ENCODE results near the gene RYR2. TPM values are rescaled to one million over a fixed set of nuclear protein-coding genes. Genes with fewer than 3 reads are reported as not detected.

RYR2 gene
- total and polyA plus RNA-seq, 7 experiments from 2014 or later = 0.05 TPM; not detected in 6

DNA sequence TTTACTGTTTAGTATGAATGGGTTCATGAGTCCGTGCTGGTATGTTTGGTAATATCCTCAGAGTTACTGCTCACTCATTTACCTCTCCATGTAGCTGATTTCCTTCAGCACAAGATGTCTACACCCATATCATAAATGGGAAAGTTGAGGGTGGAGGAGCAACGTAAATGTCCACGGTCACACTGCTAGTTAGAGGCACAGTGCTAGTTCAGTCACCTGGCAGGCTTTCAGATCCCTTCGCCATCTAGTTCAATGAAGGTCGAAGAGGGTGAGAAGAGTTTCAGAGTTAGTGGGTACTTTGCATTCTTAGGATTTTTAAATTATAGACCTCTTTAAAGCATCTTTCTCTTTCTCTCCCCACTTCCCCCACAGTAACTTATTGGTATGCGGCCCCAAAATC, 630.0 kb downstream of the RYR2 start:
- ATAC-seq = no peak
- Histone ChIP-seq H3K4me3 (ENCODE audit: low read length) (no peak overlapping the region), H3K9me3 (ENCODE audit: control insufficient read depth in 2 of 3, low read length in 3 of 3) (no peaks in the 10 kb centered on the region), H3K36me3 (ENCODE audit: control insufficient read depth in 2 of 3, insufficient read depth in 3 of 3, low read length in 3 of 3) (no peaks in the 10 kb centered on the region), H3K27ac (ENCODE audit: low read depth, low read length) (no peak overlapping the region), H3K4me1 (ENCODE audit: control insufficient read depth in 2 of 2, insufficient read depth in 2 of 2, low read length in 2 of 2) (no peaks in the 10 kb centered on the region), H3K27me3 (ENCODE audit: control insufficient read depth in 2 of 2, insufficient read depth in 2 of 2, low read length in 2 of 2) (no peaks in the 10 kb centered on the region)
- no peak overlapping the region for H3K27ac Mint-ChIP-seq
- no peaks in the 10 kb centered on the region for H3K36me3 Mint-ChIP-seq
- peaks cover 0 to 14% (median 0%) of the 10 kb centered on the region in 11 donors for H3K9me3 Mint-ChIP-seq
- no peaks in the 10 kb centered on the region for H3K4me1 Mint-ChIP-seq
- no peak overlapping the region for H3K4me3 Mint-ChIP-seq
- intact Hi-C loops (cut with micrococcal nuclease) = no loop called here
- no peaks in the 10 kb centered on the region for H3K27me3 Mint-ChIP-seq
- DNase-seq = no peak
- CTCF ChIA-PET = no interaction called here
- POLR2A ChIA-PET = no interaction called here

DNA sequence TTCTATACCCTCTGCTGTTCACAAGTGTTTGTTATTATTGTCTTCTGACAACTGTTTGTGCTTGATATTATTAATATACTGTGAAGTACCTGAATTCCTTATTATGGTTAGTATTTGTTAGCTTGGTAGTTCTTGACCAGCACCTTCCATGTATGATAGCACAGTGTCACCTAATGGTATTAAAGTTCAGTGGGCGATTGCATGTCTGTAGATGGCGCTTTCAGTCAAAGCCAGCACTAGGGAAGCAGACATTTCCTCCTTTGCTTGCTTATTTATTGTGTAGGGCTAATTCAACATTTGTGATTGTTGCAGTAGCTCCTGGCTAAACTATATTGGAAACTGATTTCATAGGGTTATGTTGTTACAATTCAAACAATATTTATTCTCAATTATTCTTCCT, 630.8 kb downstream of the RYR2 start:
- H3K9me3 Mint-ChIP-seq = peaks cover 0 to 14% (median 0%) of the 10 kb centered on the region in 11 donors
- ChIA-PET CTCF (no interaction called here), POLR2A (no interaction called here)
- H3K4me3 Mint-ChIP-seq = no peak overlapping the region
- H3K36me3 Mint-ChIP-seq = no peaks in the 10 kb centered on the region
- no peak overlapping the region for H3K27ac ChIP-seq (ENCODE audit: low read depth, low read length)
- no peak for DNase-seq
- no peak for ATAC-seq
- no peaks in the 10 kb centered on the region for H3K36me3 ChIP-seq (ENCODE audit: control insufficient read depth in 2 of 3, insufficient read depth in 3 of 3, low read length in 3 of 3)
- no peak overlapping the region for H3K27ac Mint-ChIP-seq
- H3K4me3 ChIP-seq (ENCODE audit: low read length) = no peak overlapping the region
- no peaks in the 10 kb centered on the region for H3K9me3 ChIP-seq (ENCODE audit: control insufficient read depth in 2 of 3, low read length in 3 of 3)
- H3K4me1 ChIP-seq (ENCODE audit: control insufficient read depth in 2 of 2, insufficient read depth in 2 of 2, low read length in 2 of 2) = no peaks in the 10 kb centered on the region
- H3K27me3 Mint-ChIP-seq = no peaks in the 10 kb centered on the region
- intact Hi-C loops (cut with micrococcal nuclease) = no loop called here
- H3K4me1 Mint-ChIP-seq = no peaks in the 10 kb centered on the region
- H3K27me3 ChIP-seq (ENCODE audit: control insufficient read depth in 2 of 2, insufficient read depth in 2 of 2, low read length in 2 of 2) = no peaks in the 10 kb centered on the region

DNA sequence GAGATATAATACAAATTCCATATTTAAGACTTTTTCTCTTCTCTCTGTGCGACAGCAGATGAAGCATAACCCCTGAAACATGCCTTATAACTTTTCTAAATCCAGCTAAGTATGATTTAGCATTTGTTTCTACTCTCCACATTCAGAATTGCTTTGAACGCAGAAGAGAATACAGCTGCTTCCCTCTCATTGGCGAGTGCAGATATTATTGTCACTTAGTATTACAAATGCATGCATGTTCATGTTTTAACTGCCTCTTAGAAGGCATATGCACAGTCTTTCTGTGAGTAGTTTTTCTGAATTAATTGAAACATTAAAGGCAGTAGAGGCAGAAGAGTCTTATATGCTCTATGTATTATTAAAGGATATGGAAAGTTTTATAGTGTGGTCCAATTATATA, 631.6 kb downstream of the RYR2 start:
- intact Hi-C loops (cut with micrococcal nuclease) = no loop called here
- Mint-ChIP-seq H3K4me3 (no peak overlapping the region), H3K4me1 (no peaks in the 10 kb centered on the region), H3K27me3 (no peaks in the 10 kb centered on the region), H3K9me3 (peaks cover 0 to 6% (median 0%) of the 10 kb centered on the region in 11 donors), H3K36me3 (no peaks in the 10 kb centered on the region), H3K27ac (no peak overlapping the region)
- no peak for DNase-seq
- H3K4me3 ChIP-seq (ENCODE audit: low read length) = no peak overlapping the region
- H3K27me3 ChIP-seq (ENCODE audit: control insufficient read depth in 2 of 2, insufficient read depth in 2 of 2, low read length in 2 of 2) = no peaks in the 10 kb centered on the region
- no peak for ATAC-seq
- H3K36me3 ChIP-seq (ENCODE audit: control insufficient read depth in 2 of 3, insufficient read depth in 3 of 3, low read length in 3 of 3) = no peaks in the 10 kb centered on the region
- H3K27ac ChIP-seq (ENCODE audit: low read depth, low read length) = no peak overlapping the region
- CTCF ChIA-PET = no interaction called here
- POLR2A ChIA-PET = no interaction called here
- H3K9me3 ChIP-seq (ENCODE audit: control insufficient read depth in 2 of 3, low read length in 3 of 3) = no peaks in the 10 kb centered on the region
- no peaks in the 10 kb centered on the region for H3K4me1 ChIP-seq (ENCODE audit: control insufficient read depth in 2 of 2, insufficient read depth in 2 of 2, low read length in 2 of 2)

DNA sequence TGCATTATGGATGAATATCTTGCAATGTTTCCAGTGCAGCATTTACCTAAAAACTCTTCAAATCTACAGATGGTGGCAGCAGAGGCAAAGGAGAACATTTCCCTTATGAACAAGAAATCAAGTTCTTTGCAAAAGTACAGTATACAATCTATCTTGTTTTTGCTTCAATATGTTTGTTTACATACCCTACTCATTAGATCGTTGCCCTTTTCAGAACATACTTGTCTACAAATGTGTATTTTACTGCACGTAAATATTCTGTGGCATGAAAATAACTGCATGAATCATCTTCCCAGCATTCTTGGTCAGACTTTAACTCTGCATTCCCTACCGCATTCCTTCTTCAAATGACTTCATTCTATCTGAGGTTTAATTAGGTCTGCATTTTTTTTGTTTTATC, 636.0 kb downstream of the RYR2 start:
- H3K27me3 Mint-ChIP-seq = peaks cover 0 to 5% (median 0%) of the 10 kb centered on the region in 5 donors
- no peak overlapping the region for H3K4me3 ChIP-seq (ENCODE audit: low read length)
- no peak for DNase-seq
- intact Hi-C loops (cut with micrococcal nuclease) = loop anchor here in 1 of 2 donors (5.0 kb wide), 1 partner anchor 124 kb away; no protein-coding TSS in a partner anchor
- peaks cover 0 to 8% (median 0%) of the 10 kb centered on the region in 11 donors for H3K9me3 Mint-ChIP-seq
- H3K27me3 ChIP-seq (ENCODE audit: control insufficient read depth in 2 of 2, insufficient read depth in 2 of 2, low read length in 2 of 2) = no peaks in the 10 kb centered on the region
- no peaks in the 10 kb centered on the region for H3K4me1 Mint-ChIP-seq
- CTCF ChIA-PET = no interaction called here
- no peaks in the 10 kb centered on the region for H3K36me3 ChIP-seq (ENCODE audit: control insufficient read depth in 2 of 3, insufficient read depth in 3 of 3, low read length in 3 of 3)
- no peak overlapping the region for H3K27ac ChIP-seq (ENCODE audit: low read depth, low read length)
- H3K9me3 ChIP-seq (ENCODE audit: control insufficient read depth in 2 of 3, low read length in 3 of 3) = no peaks in the 10 kb centered on the region
- H3K4me1 ChIP-seq (ENCODE audit: control insufficient read depth in 2 of 2, insufficient read depth in 2 of 2, low read length in 2 of 2) = no peaks in the 10 kb centered on the region
- POLR2A ChIA-PET = no interaction called here
- ATAC-seq = no peak
- H3K27ac Mint-ChIP-seq = no peak overlapping the region
- no peaks in the 10 kb centered on the region for H3K36me3 Mint-ChIP-seq
- no peak overlapping the region for H3K4me3 Mint-ChIP-seq

DNA sequence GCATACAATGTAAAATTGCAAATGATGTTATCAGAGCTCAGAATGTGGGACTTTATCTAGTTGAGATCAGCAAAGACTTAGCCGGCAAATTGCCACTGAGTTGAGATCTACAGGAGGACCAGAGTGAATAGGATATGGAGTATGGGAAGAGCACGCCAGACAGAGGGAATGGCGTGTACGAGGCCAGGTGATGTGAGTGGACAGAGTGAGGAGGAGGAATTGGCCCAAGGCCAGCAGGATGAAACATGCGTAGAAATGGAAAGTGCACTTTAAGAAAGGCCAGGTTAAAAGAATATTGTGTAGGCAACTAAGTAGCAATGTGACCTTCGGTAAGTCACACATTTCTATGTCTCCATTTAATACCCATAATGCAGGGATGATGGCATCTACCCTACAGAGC, 637.7 kb downstream of the RYR2 start:
- POLR2A ChIA-PET = no interaction called here
- Histone ChIP-seq H3K9me3 (ENCODE audit: control insufficient read depth in 2 of 3, low read length in 3 of 3) (no peaks in the 10 kb centered on the region), H3K4me3 (ENCODE audit: low read length) (no peak overlapping the region), H3K27me3 (ENCODE audit: control insufficient read depth in 2 of 2, insufficient read depth in 2 of 2, low read length in 2 of 2) (no peaks in the 10 kb centered on the region), H3K27ac (ENCODE audit: low read depth, low read length) (no peak overlapping the region), H3K36me3 (ENCODE audit: control insufficient read depth in 2 of 3, insufficient read depth in 3 of 3, low read length in 3 of 3) (no peaks in the 10 kb centered on the region), H3K4me1 (ENCODE audit: control insufficient read depth in 2 of 2, insufficient read depth in 2 of 2, low read length in 2 of 2) (no peaks in the 10 kb centered on the region)
- intact Hi-C loops (cut with micrococcal nuclease) = loop anchor here in 1 of 2 donors (5.0 kb wide), 1 partner anchor 123 kb away; no protein-coding TSS in a partner anchor
- Mint-ChIP-seq H3K4me1 (no peaks in the 10 kb centered on the region), H3K27me3 (peaks cover 0 to 6% (median 0%) of the 10 kb centered on the region in 5 donors), H3K4me3 (no peak overlapping the region), H3K27ac (no peak overlapping the region), H3K36me3 (no peaks in the 10 kb centered on the region), H3K9me3 (peaks cover 0 to 12% (median 0%) of the 10 kb centered on the region in 11 donors)
- DNase-seq = no peak
- CTCF ChIA-PET = no interaction called here
- ATAC-seq = no peak

DNA sequence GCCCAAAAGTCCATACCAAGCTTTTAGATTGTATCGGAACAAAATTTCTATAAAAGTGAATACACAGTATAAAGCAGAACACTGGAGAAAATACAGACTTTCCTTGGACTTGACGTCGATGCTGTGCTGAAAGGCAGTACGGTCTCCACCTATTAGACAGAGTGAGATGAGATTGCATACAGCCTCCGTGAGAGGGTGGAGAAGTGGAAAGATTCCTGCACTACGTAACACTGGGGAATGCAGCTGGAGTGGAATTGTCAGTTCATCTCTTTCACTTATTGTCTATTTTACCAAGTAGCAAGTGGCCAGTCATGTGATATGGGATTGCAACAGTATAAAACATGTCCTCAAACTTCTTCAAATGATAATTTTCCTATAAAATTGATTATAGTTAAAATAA, 639.2 kb downstream of the RYR2 start:
- peaks cover 0 to 12% (median 0%) of the 10 kb centered on the region in 11 donors for H3K9me3 Mint-ChIP-seq

DNA sequence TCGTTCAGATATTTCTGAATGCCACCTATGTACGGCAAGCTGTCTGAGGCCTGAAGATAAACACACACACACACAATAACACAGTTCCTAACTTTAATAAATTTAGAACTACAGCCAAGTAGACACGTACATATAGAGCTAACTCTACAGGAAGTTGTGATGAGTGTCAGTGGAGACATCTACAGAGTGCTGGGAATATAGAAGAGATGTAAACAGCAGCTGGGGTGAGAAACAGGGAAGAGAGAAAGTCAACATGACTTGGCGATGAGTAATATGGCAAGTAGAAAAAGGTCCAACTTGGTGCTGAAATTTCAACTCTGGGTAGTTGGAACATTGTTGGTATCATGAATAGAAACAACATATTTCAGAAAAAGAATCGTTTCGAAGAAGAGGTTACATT, 642.3 kb downstream of the RYR2 start:
- Mint-ChIP-seq H3K4me1 (no peaks in the 10 kb centered on the region), H3K9me3 (peaks cover 0 to 9% (median 0%) of the 10 kb centered on the region in 11 donors), H3K27ac (no peak overlapping the region), H3K36me3 (no peaks in the 10 kb centered on the region), H3K4me3 (no peak overlapping the region), H3K27me3 (peaks cover 0 to 6% (median 0%) of the 10 kb centered on the region in 5 donors)
- CTCF ChIA-PET = no interaction called here
- Histone ChIP-seq H3K4me3 (ENCODE audit: low read length) (no peak overlapping the region), H3K9me3 (ENCODE audit: control insufficient read depth in 2 of 3, low read length in 3 of 3) (no peaks in the 10 kb centered on the region), H3K27ac (ENCODE audit: low read depth, low read length) (no peak overlapping the region), H3K27me3 (ENCODE audit: control insufficient read depth in 2 of 2, insufficient read depth in 2 of 2, low read length in 2 of 2) (no peaks in the 10 kb centered on the region), H3K36me3 (ENCODE audit: control insufficient read depth in 2 of 3, insufficient read depth in 3 of 3, low read length in 3 of 3) (no peaks in the 10 kb centered on the region), H3K4me1 (ENCODE audit: control insufficient read depth in 2 of 2, insufficient read depth in 2 of 2, low read length in 2 of 2) (no peaks in the 10 kb centered on the region)
- POLR2A ChIA-PET = no interaction called here
- ATAC-seq (no peak), DNase-seq (no peak)
- intact Hi-C loops (cut with micrococcal nuclease) = no loop called here

More for the DNA sequence above, 639.2 kb downstream of the RYR2 start:
- ATAC-seq (no peak), DNase-seq (no peak)
- Mint-ChIP-seq H3K4me3 (no peak overlapping the region), H3K4me1 (no peaks in the 10 kb centered on the region), H3K27ac (no peak overlapping the region), H3K27me3 (peaks cover 0 to 6% (median 0%) of the 10 kb centered on the region in 5 donors), H3K36me3 (no peaks in the 10 kb centered on the region)
- H3K27ac ChIP-seq (ENCODE audit: low read depth, low read length) = no peak overlapping the region
- no peak overlapping the region for H3K4me3 ChIP-seq (ENCODE audit: low read length)
- H3K9me3 ChIP-seq (ENCODE audit: control insufficient read depth in 2 of 3, low read length in 3 of 3) = no peaks in the 10 kb centered on the region
- H3K4me1 ChIP-seq (ENCODE audit: control insufficient read depth in 2 of 2, insufficient read depth in 2 of 2, low read length in 2 of 2) = no peaks in the 10 kb centered on the region
- ChIA-PET CTCF (no interaction called here), POLR2A (no interaction called here)
- intact Hi-C loops (cut with micrococcal nuclease) = no loop called here
- H3K27me3 ChIP-seq (ENCODE audit: control insufficient read depth in 2 of 2, insufficient read depth in 2 of 2, low read length in 2 of 2) = no peaks in the 10 kb centered on the region
- H3K36me3 ChIP-seq (ENCODE audit: control insufficient read depth in 2 of 3, insufficient read depth in 3 of 3, low read length in 3 of 3) = no peaks in the 10 kb centered on the region
